DMS 273 (cell line): ENCODE data around the gene CRYGA.
"Not testable (repeated sequence)": the region's sequence is repeated elsewhere in the genome, so short reads cannot be mapped to it uniquely, and the experiment has no call there.

Source experiments
- DNase-seq: peaks from one replicate; lab custom pipeline; 2025; ENCODE audit not compliant: unreplicated experiment; lab: John Stamatoyannopoulos, UW

The CRYGA gene

GRCh38 chr2:208127090-208127489, 36.3 kb downstream of the CRYGA start:
- DNase-seq = no peak

GRCh38 chr2:208125251-208125650, 38.1 kb downstream of the CRYGA start:
- no peak for DNase-seq

GRCh38 chr2:208124013-208124715, 39.2 kb downstream of the CRYGA start, which contains the start of gene CRYGD:
TSS of gene CRYGD (minus strand) at chr2:208124524. CDS start at chr2:208124473, 51 bp downstream.
- not testable (repeated sequence) for DNase-seq

- DNase-seq = no peak
These were observed 41.1 kb downstream of the CRYGA start for GRCh38 chr2:208122248-208122647.

GRCh38 chr2:208118918-208119317, 44.5 kb downstream of the CRYGA start:
- no peak for DNase-seq

GRCh38 chr2:208117390-208117789, 46.0 kb downstream of the CRYGA start:
- not testable (repeated sequence) for DNase-seq

GRCh38 chr2:208112969-208113368, 50.4 kb downstream of the CRYGA start:
- no peak for DNase-seq

- DNase-seq = not testable (repeated sequence)
These were observed 51.1 kb downstream of the CRYGA start for GRCh38 chr2:208112273-208112745.
